Measurements from ENCODE around the gene CBX8. TPM values are rescaled to one million over a fixed set of nuclear protein-coding genes. Genes with fewer than 3 reads are reported as not detected.
A peak's percentile ranks its signal among the peaks of the same experiment; 100 is the strongest.

Gene CBX8
- total and polyA plus RNA-seq, 2 donors from 2014 or later = 3.5 to 6.2 TPM

DNA sequence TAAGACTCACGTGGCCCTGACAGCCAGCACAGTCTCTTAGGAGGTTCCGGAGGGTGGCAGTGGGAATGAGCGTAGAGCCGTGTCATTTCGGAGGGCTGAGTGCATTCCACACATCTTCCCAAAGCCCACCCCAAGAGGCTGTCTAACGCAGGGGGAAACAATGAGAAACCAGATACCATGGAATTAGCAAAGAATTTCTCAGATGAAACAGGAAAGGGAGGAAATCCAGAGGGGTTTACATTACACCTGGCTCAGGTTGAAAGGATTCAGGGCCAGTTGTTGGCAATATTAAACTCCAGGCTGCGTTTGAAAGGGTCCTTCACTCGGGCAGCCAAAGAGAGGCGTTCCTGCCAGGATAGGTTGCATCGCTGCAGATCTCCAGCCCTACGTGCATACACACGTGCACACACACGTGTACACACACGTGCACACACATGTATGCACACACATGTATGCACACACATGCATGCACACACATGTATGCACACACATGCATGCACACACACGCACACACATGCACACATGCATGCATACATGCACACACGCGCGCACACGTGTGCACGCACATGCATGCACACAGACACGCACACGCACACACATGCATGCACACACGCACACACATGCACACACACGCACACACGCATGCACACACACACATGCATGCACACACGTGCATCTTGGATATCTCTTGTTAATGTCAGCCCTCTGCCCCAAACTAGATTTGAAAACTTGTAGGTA lies 30.1 kb upstream of the CBX8 start:
- H3K4me3 ChIP-seq (ENCODE audit: low read length in 3 of 3) = no peak overlapping the region
- no peaks in the 10 kb centered on the region for H3K9me3 ChIP-seq (ENCODE audit: control insufficient read depth in 2 of 3, insufficient read depth in 1 of 3, low read length in 3 of 3)
- FAIRE-seq = no peak
- no peak overlapping the region for H3K27ac ChIP-seq (ENCODE audit: low read depth in 2 of 2, low read length in 2 of 2)
- no peak overlapping the region for H3K9ac ChIP-seq (ENCODE audit: low read length in 3 of 3)
- H3K36me3 ChIP-seq (ENCODE audit: control insufficient read depth in 2 of 3, insufficient read depth in 3 of 3, low read length in 3 of 3) = no peaks in the 10 kb centered on the region
- H3K4me1 ChIP-seq (ENCODE audit: control insufficient read depth in 2 of 3, insufficient read depth in 2 of 3, low read depth in 1 of 3, low read length in 3 of 3) = peaks cover 0 to 5% (median 3%) of the 10 kb centered on the region in 3 donors
- DNase-seq = peak in 3 of 5 donors; percentile 38 to 80 (median 70)
- intact Hi-C loops (cut with DNase I) = no loop called here
- peaks cover 2% of the 10 kb centered on the region for H3K27me3 ChIP-seq (ENCODE audit: control insufficient read depth, insufficient read depth, low read length)
- TF ChIP-seq, protein P1, sequence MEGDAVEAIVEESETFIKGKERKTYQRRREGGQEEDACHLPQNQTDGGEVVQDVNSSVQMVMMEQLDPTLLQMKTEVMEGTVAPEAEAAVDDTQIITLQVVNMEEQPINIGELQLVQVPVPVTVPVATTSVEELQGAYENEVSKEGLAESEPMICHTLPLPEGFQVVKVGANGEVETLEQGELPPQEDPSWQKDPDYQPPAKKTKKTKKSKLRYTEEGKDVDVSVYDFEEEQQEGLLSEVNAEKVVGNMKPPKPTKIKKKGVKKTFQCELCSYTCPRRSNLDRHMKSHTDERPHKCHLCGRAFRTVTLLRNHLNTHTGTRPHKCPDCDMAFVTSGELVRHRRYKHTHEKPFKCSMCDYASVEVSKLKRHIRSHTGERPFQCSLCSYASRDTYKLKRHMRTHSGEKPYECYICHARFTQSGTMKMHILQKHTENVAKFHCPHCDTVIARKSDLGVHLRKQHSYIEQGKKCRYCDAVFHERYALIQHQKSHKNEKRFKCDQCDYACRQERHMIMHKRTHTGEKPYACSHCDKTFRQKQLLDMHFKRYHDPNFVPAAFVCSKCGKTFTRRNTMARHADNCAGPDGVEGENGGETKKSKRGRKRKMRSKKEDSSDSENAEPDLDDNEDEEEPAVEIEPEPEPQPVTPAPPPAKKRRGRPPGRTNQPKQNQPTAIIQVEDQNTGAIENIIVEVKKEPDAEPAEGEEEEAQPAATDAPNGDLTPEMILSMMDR (IDR thresholded peaks at IDR 0.05; ENCODE audit: borderline replicate concordance, extremely low read depth, insufficient read depth) = no peak

GRCh38 chr17:79826204-79826680 lies 29.4 kb upstream of the CBX8 start:
- no peak overlapping the region for H3K27ac ChIP-seq (ENCODE audit: low read depth in 2 of 2, low read length in 2 of 2)
- H3K4me3 ChIP-seq (ENCODE audit: low read length in 3 of 3) = no peak overlapping the region
- peaks cover 2% of the 10 kb centered on the region for H3K27me3 ChIP-seq (ENCODE audit: control insufficient read depth, insufficient read depth, low read length)
- intact Hi-C loops (cut with DNase I) = no loop called here
- no peaks in the 10 kb centered on the region for H3K9me3 ChIP-seq (ENCODE audit: control insufficient read depth in 2 of 3, insufficient read depth in 1 of 3, low read length in 3 of 3)
- no peaks in the 10 kb centered on the region for H3K36me3 ChIP-seq (ENCODE audit: control insufficient read depth in 2 of 3, insufficient read depth in 3 of 3, low read length in 3 of 3)
- FAIRE-seq (no peak), DNase-seq (peak in 3 of 5 donors; percentile 27 to 70 (median 37))
- no peak overlapping the region for H3K9ac ChIP-seq (ENCODE audit: low read length in 3 of 3)
- TF ChIP-seq, protein P1 (IDR thresholded peaks at IDR 0.05; ENCODE audit: borderline replicate concordance, extremely low read depth, insufficient read depth) = no peak
- peaks cover 0 to 3% (median under 1%) of the 10 kb centered on the region in 3 donors for H3K4me1 ChIP-seq (ENCODE audit: control insufficient read depth in 2 of 3, insufficient read depth in 2 of 3, low read depth in 1 of 3, low read length in 3 of 3)

GRCh38 chr17:79825580-79825921 lies 28.7 kb upstream of the CBX8 start:
- no peak overlapping the region for H3K4me3 ChIP-seq (ENCODE audit: low read length in 3 of 3)
- H3K36me3 ChIP-seq (ENCODE audit: control insufficient read depth in 2 of 3, insufficient read depth in 3 of 3, low read length in 3 of 3) = no peaks in the 10 kb centered on the region
- TF ChIP-seq, protein P1 (IDR thresholded peaks at IDR 0.05; ENCODE audit: borderline replicate concordance, extremely low read depth, insufficient read depth) = no peak
- H3K4me1 ChIP-seq (ENCODE audit: control insufficient read depth in 2 of 3, insufficient read depth in 2 of 3, low read depth in 1 of 3, low read length in 3 of 3) = peaks cover 0 to 3% (median 0%) of the 10 kb centered on the region in 3 donors
- H3K9ac ChIP-seq (ENCODE audit: low read length in 3 of 3) = no peak overlapping the region
- peaks cover 2% of the 10 kb centered on the region for H3K27me3 ChIP-seq (ENCODE audit: control insufficient read depth, insufficient read depth, low read length)
- no peak overlapping the region for H3K27ac ChIP-seq (ENCODE audit: low read depth in 2 of 2, low read length in 2 of 2)
- H3K9me3 ChIP-seq (ENCODE audit: control insufficient read depth in 2 of 3, insufficient read depth in 1 of 3, low read length in 3 of 3) = no peaks in the 10 kb centered on the region
- FAIRE-seq (no peak), DNase-seq (no peak)
- intact Hi-C loops (cut with DNase I) = no loop called here

All from kidney (tissue), 14 donors.